ENCODE data around the gene SMARCA2.

The SMARCA2 gene

GRCh38 chr9:2161661-2162060 is 146.5 kb downstream of the SMARCA2 start:
- no peak for TF ChIP-seq FOXP2 (optimal IDR thresholded peaks at IDR 0.05; ENCODE audit: borderline replicate concordance, extremely low read depth, extremely low read length, insufficient read depth)
- no peak for TF ChIP-seq SIN3A (IDR thresholded peaks at IDR 0.05; ENCODE audit: borderline replicate concordance, insufficient read depth, low read length)
- no peak for TF ChIP-seq REST (IDR thresholded peaks at IDR 0.05; ENCODE audit: insufficient read depth in 1 of 2, low read depth in 2 of 2, low read length in 2 of 2)
- no peak for TF ChIP-seq POLR2AphosphoS5 (IDR thresholded peaks at IDR 0.05; ENCODE audit: low read depth, low read length)
- TF ChIP-seq TAF1 (IDR thresholded peaks at IDR 0.05; ENCODE audit: borderline replicate concordance, insufficient read depth, low read length), result no peak

- TF ChIP-seq FOXP2 (optimal IDR thresholded peaks at IDR 0.05; ENCODE audit: borderline replicate concordance, extremely low read depth, extremely low read length, insufficient read depth), result no peak
- no peak for TF ChIP-seq SIN3A (IDR thresholded peaks at IDR 0.05; ENCODE audit: borderline replicate concordance, insufficient read depth, low read length)
- TF ChIP-seq REST (IDR thresholded peaks at IDR 0.05; ENCODE audit: insufficient read depth in 1 of 2, low read depth in 2 of 2, low read length in 2 of 2), result no peak
- no peak for TF ChIP-seq POLR2AphosphoS5 (IDR thresholded peaks at IDR 0.05; ENCODE audit: low read depth, low read length)
- no peak for TF ChIP-seq TAF1 (IDR thresholded peaks at IDR 0.05; ENCODE audit: borderline replicate concordance, insufficient read depth, low read length)
Observed at GRCh38 chr9:2163231-2163885, 148.2 kb downstream of the SMARCA2 start.

GRCh38 chr9:2164268-2164667 is 149.1 kb downstream of the SMARCA2 start:
- no peak for TF ChIP-seq POLR2AphosphoS5 (IDR thresholded peaks at IDR 0.05; ENCODE audit: low read depth, low read length)
- no peak for TF ChIP-seq FOXP2 (optimal IDR thresholded peaks at IDR 0.05; ENCODE audit: borderline replicate concordance, extremely low read depth, extremely low read length, insufficient read depth)
- TF ChIP-seq TAF1 (IDR thresholded peaks at IDR 0.05; ENCODE audit: borderline replicate concordance, insufficient read depth, low read length), result no peak
- TF ChIP-seq REST (IDR thresholded peaks at IDR 0.05; ENCODE audit: insufficient read depth in 1 of 2, low read depth in 2 of 2, low read length in 2 of 2), result no peak
- no peak for TF ChIP-seq SIN3A (IDR thresholded peaks at IDR 0.05; ENCODE audit: borderline replicate concordance, insufficient read depth, low read length)

GRCh38 chr9:2166203-2166602 is 151.1 kb downstream of the SMARCA2 start:
- TF ChIP-seq SIN3A (IDR thresholded peaks at IDR 0.05; ENCODE audit: borderline replicate concordance, insufficient read depth, low read length), result no peak
- TF ChIP-seq FOXP2 (optimal IDR thresholded peaks at IDR 0.05; ENCODE audit: borderline replicate concordance, extremely low read depth, extremely low read length, insufficient read depth), result no peak
- no peak for TF ChIP-seq REST (IDR thresholded peaks at IDR 0.05; ENCODE audit: insufficient read depth in 1 of 2, low read depth in 2 of 2, low read length in 2 of 2)
- TF ChIP-seq POLR2AphosphoS5 (IDR thresholded peaks at IDR 0.05; ENCODE audit: low read depth, low read length), result no peak
- no peak for TF ChIP-seq TAF1 (IDR thresholded peaks at IDR 0.05; ENCODE audit: borderline replicate concordance, insufficient read depth, low read length)
